Central memory CD8-positive, alpha-beta T cell (primary cell): ENCODE measurements around the gene SLC47A2.
A peak's percentile ranks its signal among the peaks of the same experiment; 100 is the strongest.

Source experiments
- ATAC-seq: fragments of 150-1000 bp; cut with Tn5 transposase; replicated peaks from 2 replicates; pipeline ENCODE4 v1.10.0; 2022; ENCODE audit warnings: mild to moderate bottlenecking, moderate FRiP score, moderate number of reproducible peaks; ENCODE audit not compliant: poor library complexity, severe bottlenecking; ENCODE audit errors: extremely low read depth
- DNase-seq, 2 donors: peaks; one replicate each; pipeline ENCODE4 v3.0.0; 2021; ENCODE audit warnings: low spot score in 2 of 2
- H3K27ac Mint-ChIP-seq: one replicate; pipeline ENCODE4 v1.8.0; 2022; ENCODE audit warnings: low read depth, mild to moderate bottlenecking, moderate library complexity, mixed read lengths
- H3K27me3 Mint-ChIP-seq: one replicate; pipeline ENCODE4 v1.8.0; 2022; ENCODE audit warnings: mixed read lengths
- H3K36me3 Mint-ChIP-seq: one replicate; pipeline ENCODE4 v1.8.0; 2022; ENCODE audit warnings: mild to moderate bottlenecking, moderate library complexity, mixed read lengths; ENCODE audit not compliant: insufficient read depth
- H3K4me1 Mint-ChIP-seq: one replicate; pipeline ENCODE4 v1.8.0; 2022; ENCODE audit warnings: mixed read lengths
- H3K4me3 Mint-ChIP-seq: one replicate; pipeline ENCODE4 v1.8.0; 2022; ENCODE audit warnings: mild to moderate bottlenecking, moderate library complexity, mixed read lengths
- H3K9me3 Mint-ChIP-seq: one replicate; pipeline ENCODE4 v1.8.0; 2022; ENCODE audit warnings: mixed read lengths

The SLC47A2 gene

GRCh38 chr17:19659366-19660177, 56.8 kb downstream of the SLC47A2 start:
- Mint-ChIP-seq H3K4me3 (no peak overlapping the region), H3K36me3 (peaks cover 18% of the 10 kb centered on the region), H3K9me3 (no peaks in the 10 kb centered on the region), H3K4me1 (no peaks in the 10 kb centered on the region), H3K27ac (no peak overlapping the region), H3K27me3 (no peaks in the 10 kb centered on the region)
- no peak for ATAC-seq
- DNase-seq = no peak

- Mint-ChIP-seq H3K9me3 (no peaks in the 10 kb centered on the region), H3K36me3 (peaks cover 9% of the 10 kb centered on the region), H3K27me3 (no peaks in the 10 kb centered on the region), H3K4me1 (no peaks in the 10 kb centered on the region), H3K27ac (no peak overlapping the region), H3K4me3 (no peak overlapping the region)
- no peak for ATAC-seq
- DNase-seq = no peak
These were observed 59.4 kb downstream of the SLC47A2 start for GRCh38 chr17:19656851-19657581.

GRCh38 chr17:19656336-19656735, 60.0 kb downstream of the SLC47A2 start:
- Mint-ChIP-seq H3K4me3 (no peak overlapping the region), H3K36me3 (peaks cover 9% of the 10 kb centered on the region), H3K4me1 (no peaks in the 10 kb centered on the region), H3K27ac (no peak overlapping the region), H3K9me3 (no peaks in the 10 kb centered on the region), H3K27me3 (no peaks in the 10 kb centered on the region)
- ATAC-seq (no peak), DNase-seq (no peak)

GRCh38 chr17:19654896-19655295, 61.5 kb downstream of the SLC47A2 start:
- ATAC-seq = no peak
- Mint-ChIP-seq H3K36me3 (peaks cover 12% of the 10 kb centered on the region), H3K27ac (no peak overlapping the region), H3K4me1 (peaks cover 8% of the 10 kb centered on the region), H3K9me3 (no peaks in the 10 kb centered on the region), H3K27me3 (no peaks in the 10 kb centered on the region), H3K4me3 (no peak overlapping the region)
- DNase-seq = no peak

GRCh38 chr17:19654342-19654886, 62.0 kb downstream of the SLC47A2 start:
- Mint-ChIP-seq H3K4me3 (no peak overlapping the region), H3K4me1 (peaks cover 13% of the 10 kb centered on the region), H3K9me3 (no peaks in the 10 kb centered on the region), H3K36me3 (peaks cover 11% of the 10 kb centered on the region), H3K27me3 (no peaks in the 10 kb centered on the region), H3K27ac (no peak overlapping the region)
- no peak for DNase-seq
- no peak for ATAC-seq

- Mint-ChIP-seq H3K36me3 (peaks cover 17% of the 10 kb centered on the region), H3K27ac (no peak overlapping the region), H3K4me1 (peaks cover 23% of the 10 kb centered on the region), H3K4me3 (no peak overlapping the region), H3K27me3 (no peaks in the 10 kb centered on the region), H3K9me3 (no peaks in the 10 kb centered on the region)
- ATAC-seq (no peak), DNase-seq (no peak)
These were observed 63.8 kb downstream of the SLC47A2 start for GRCh38 chr17:19652595-19652994.

- Mint-ChIP-seq H3K36me3 (peaks cover 13% of the 10 kb centered on the region), H3K4me1 (peaks cover 30% of the 10 kb centered on the region), H3K27me3 (no peaks in the 10 kb centered on the region), H3K27ac (no peak overlapping the region), H3K9me3 (no peaks in the 10 kb centered on the region), H3K4me3 (no peak overlapping the region)
- ATAC-seq (no peak), DNase-seq (no peak)
These were observed 64.7 kb downstream of the SLC47A2 start for GRCh38 chr17:19651451-19652238.

- no peak for DNase-seq
These were observed 65.6 kb downstream of the SLC47A2 start for GRCh38 chr17:19650826-19651225.

GRCh38 chr17:19649274-19649541, 67.2 kb downstream of the SLC47A2 start:
- peak overlapping the region; percentile 97 for H3K27ac Mint-ChIP-seq

More at GRCh38 chr17:19650826-19651225, 65.6 kb downstream of the SLC47A2 start:
- peak overlapping the region; percentile 97 for H3K4me3 Mint-ChIP-seq
- H3K4me1 Mint-ChIP-seq = peaks cover 33% of the 10 kb centered on the region
- peaks cover 13% of the 10 kb centered on the region for H3K36me3 Mint-ChIP-seq
- H3K9me3 Mint-ChIP-seq = no peaks in the 10 kb centered on the region
- no peaks in the 10 kb centered on the region for H3K27me3 Mint-ChIP-seq
- no peak for ATAC-seq
- H3K27ac Mint-ChIP-seq = no peak overlapping the region

GRCh38 chr17:19648475-19649273, 67.7 kb downstream of the SLC47A2 start, which contains the start of gene ALDH3A2:
Gene ALDH3A2, plus strand, starts transcription at chr17:19648751. Its CDS starts 221 bp downstream, at chr17:19648972.
- peak within 1 kb of the TSS; percentile 97 for H3K27ac Mint-ChIP-seq

More at GRCh38 chr17:19649274-19649541, 67.2 kb downstream of the SLC47A2 start:
- Mint-ChIP-seq H3K4me1 (peaks cover 35% of the 10 kb centered on the region), H3K27me3 (no peaks in the 10 kb centered on the region), H3K4me3 (peak overlapping the region; percentile 97), H3K9me3 (no peaks in the 10 kb centered on the region), H3K36me3 (peaks cover 11% of the 10 kb centered on the region)
- DNase-seq (no peak), ATAC-seq (no peak)

GRCh38 chr17:19647697-19648474, 68.5 kb downstream of the SLC47A2 start:
- peak in 1 of 2 donors; percentile 11 for DNase-seq
- H3K9me3 Mint-ChIP-seq = no peaks in the 10 kb centered on the region
- H3K4me1 Mint-ChIP-seq = peaks cover 35% of the 10 kb centered on the region
- H3K36me3 Mint-ChIP-seq = peaks cover 11% of the 10 kb centered on the region
- peak overlapping the region; percentile 97 for H3K27ac Mint-ChIP-seq
- peaks cover under 1% of the 10 kb centered on the region for H3K27me3 Mint-ChIP-seq
- ATAC-seq = peak; percentile 39
- peak overlapping the region; percentile 97 for H3K4me3 Mint-ChIP-seq

More at GRCh38 chr17:19648475-19649273, 67.7 kb downstream of the SLC47A2 start, which contains the start of gene ALDH3A2:
- Mint-ChIP-seq H3K9me3 (no peaks in the 10 kb centered on the region), H3K36me3 (peaks cover 11% of the 10 kb centered on the region), H3K27me3 (no peaks in the 10 kb centered on the region), H3K4me1 (peaks cover 35% of the 10 kb centered on the region), H3K4me3 (peak within 1 kb of the TSS; percentile 97)
- peak; percentile 79 to 84 for DNase-seq
- peak; percentile 95 for ATAC-seq
